ENCODE measurements around the gene CDK3. TPM values are rescaled to one million over a fixed set of nuclear protein-coding genes. Genes with fewer than 3 reads are reported as not detected.

The CDK3 gene
- total and polyA plus RNA-seq, 12 donors = 0.74 to 56.7 (median 5.5) TPM; not detected in 3

GRCh38 chr17:76051561-76051960 is 50.9 kb downstream of the CDK3 start:
- no peak for DNase-seq
- H3K27ac ChIP-seq = no peak overlapping the region
- no peaks in the 10 kb centered on the region for H3K4me1 ChIP-seq (replicated peaks in 1 of 2)
- H3K27me3 ChIP-seq = no peaks in the 10 kb centered on the region
- 85 to 89% (median 89%) methylated on average over 6 of the region's 6 CpGs for WGBS, 4 donors
- no peak for TF ChIP-seq POLR2A (IDR thresholded peaks at IDR 0.05)
- TF ChIP-seq, protein P1, sequence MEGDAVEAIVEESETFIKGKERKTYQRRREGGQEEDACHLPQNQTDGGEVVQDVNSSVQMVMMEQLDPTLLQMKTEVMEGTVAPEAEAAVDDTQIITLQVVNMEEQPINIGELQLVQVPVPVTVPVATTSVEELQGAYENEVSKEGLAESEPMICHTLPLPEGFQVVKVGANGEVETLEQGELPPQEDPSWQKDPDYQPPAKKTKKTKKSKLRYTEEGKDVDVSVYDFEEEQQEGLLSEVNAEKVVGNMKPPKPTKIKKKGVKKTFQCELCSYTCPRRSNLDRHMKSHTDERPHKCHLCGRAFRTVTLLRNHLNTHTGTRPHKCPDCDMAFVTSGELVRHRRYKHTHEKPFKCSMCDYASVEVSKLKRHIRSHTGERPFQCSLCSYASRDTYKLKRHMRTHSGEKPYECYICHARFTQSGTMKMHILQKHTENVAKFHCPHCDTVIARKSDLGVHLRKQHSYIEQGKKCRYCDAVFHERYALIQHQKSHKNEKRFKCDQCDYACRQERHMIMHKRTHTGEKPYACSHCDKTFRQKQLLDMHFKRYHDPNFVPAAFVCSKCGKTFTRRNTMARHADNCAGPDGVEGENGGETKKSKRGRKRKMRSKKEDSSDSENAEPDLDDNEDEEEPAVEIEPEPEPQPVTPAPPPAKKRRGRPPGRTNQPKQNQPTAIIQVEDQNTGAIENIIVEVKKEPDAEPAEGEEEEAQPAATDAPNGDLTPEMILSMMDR (IDR thresholded peaks at IDR 0.05) = no peak
- no peak overlapping the region for H3K4me3 ChIP-seq
- peaks cover 0 to 93% of the 10 kb centered on the region in 2 donors for H3K36me3 ChIP-seq (replicated peaks in 1 of 2)
- intact Hi-C loops (cut with DNase I) = no loop called here
- no peaks in the 10 kb centered on the region for H3K9me3 ChIP-seq (replicated peaks in 1 of 3)

GRCh38 chr17:76053246-76054111 is 52.8 kb downstream of the CDK3 start:
- intact Hi-C loops (cut with DNase I) = no loop called here
- DNase-seq = no peak
- Histone ChIP-seq H3K4me1 (replicated peaks in 1 of 2) (no peaks in the 10 kb centered on the region), H3K27me3 (no peaks in the 10 kb centered on the region), H3K9me3 (replicated peaks in 1 of 3) (no peaks in the 10 kb centered on the region), H3K27ac (no peak overlapping the region), H3K36me3 (replicated peaks in 1 of 2) (peaks cover 0 to 93% of the 10 kb centered on the region in 2 donors), H3K4me3 (no peak overlapping the region)
- TF ChIP-seq POLR2A (IDR thresholded peaks at IDR 0.05) = no peak
- TF ChIP-seq, protein P1 (IDR thresholded peaks at IDR 0.05) = no peak
- 78 to 85% (median 81%) methylated on average over 17 of the region's 17 CpGs for WGBS, 4 donors

GRCh38 chr17:76054112-76054476 is 53.4 kb downstream of the CDK3 start:
- intact Hi-C loops (cut with DNase I) = no loop called here
- peaks cover 0 to 93% of the 10 kb centered on the region in 2 donors for H3K36me3 ChIP-seq (replicated peaks in 1 of 2)
- H3K4me3 ChIP-seq = no peak overlapping the region
- H3K9me3 ChIP-seq (replicated peaks in 1 of 3) = no peaks in the 10 kb centered on the region
- no peak for DNase-seq
- H3K27ac ChIP-seq = no peak overlapping the region
- H3K4me1 ChIP-seq (replicated peaks in 1 of 2) = no peaks in the 10 kb centered on the region
- WGBS, 4 donors = 96 to 100% (median 97%) methylated on average over 4 of the region's 4 CpGs
- TF ChIP-seq POLR2A (IDR thresholded peaks at IDR 0.05) = no peak
- TF ChIP-seq, protein P1 (IDR thresholded peaks at IDR 0.05) = no peak
- H3K27me3 ChIP-seq = no peaks in the 10 kb centered on the region

Other genes with a start within 250 kb of the CDK3 start
- gene GALK1, start 235.7 kb upstream of the CDK3 start, total RNA-seq = 10 to 100 TPM; 13.9 to 47.3 (median 24.7) TPM
- gene GALK1, start 235.7 kb upstream of the CDK3 start, polyA plus RNA-seq = 10 to 100 TPM in 2 of 3 donors, 1 to 10 TPM in 1; 1.4 to 39.1 (median 37.2) TPM
- 10 to 100 TPM; 15.1 to 35.5 (median 25.5) TPM for gene UNK, start 216.0 kb upstream of the CDK3 start, total RNA-seq
- gene UNK, start 216.0 kb upstream of the CDK3 start, polyA plus RNA-seq = 10 to 100 TPM; 13.6 to 45.9 (median 19.0) TPM
- gene UNC13D, start 156.5 kb upstream of the CDK3 start, total RNA-seq = 10 to 100 TPM in 7 of 9 donors, 1 to 10 TPM in 2; 3.0 to 28.1 (median 12.9) TPM
- gene UNC13D, start 156.5 kb upstream of the CDK3 start, polyA plus RNA-seq = 10 to 100 TPM in 2 of 3 donors, 1 to 10 TPM in 1; 6.6 to 47.5 (median 21.5) TPM
- gene WBP2, start 145.5 kb upstream of the CDK3 start, total RNA-seq = 100 to 1,000 TPM in 8 of 9 donors, 10 to 100 TPM in 1; 60.4 to 292 (median 193) TPM
- gene WBP2, start 145.5 kb upstream of the CDK3 start, polyA plus RNA-seq = 100 to 1,000 TPM; 205 to 258 (median 258) TPM
- 10 to 100 TPM in 7 of 9 donors, 1 to 10 TPM in 2; 2.8 to 66.1 (median 23.4) TPM for gene TRIM47, start 122.3 kb upstream of the CDK3 start, total RNA-seq
- gene TRIM47, start 122.3 kb upstream of the CDK3 start, polyA plus RNA-seq = 10 to 100 TPM in 2 of 3 donors, 1 to 10 TPM in 1; 6.0 to 42.5 (median 36.5) TPM
- 10 to 100 TPM in 7 of 9 donors, 1 to 10 TPM in 2; 6.5 to 46.9 (median 18.6) TPM for gene TRIM65, start 103.9 kb upstream of the CDK3 start, total RNA-seq
- gene TRIM65, start 103.9 kb upstream of the CDK3 start, polyA plus RNA-seq = 10 to 100 TPM in 1 of 3 donors, 1 to 10 TPM in 2; 4.1 to 16.7 (median 5.0) TPM
- gene MRPL38, start 96.0 kb upstream of the CDK3 start, total RNA-seq = 100 to 1,000 TPM in 4 of 9 donors, 10 to 100 TPM in 5; 36.7 to 153 (median 64.2) TPM
- gene MRPL38, start 96.0 kb upstream of the CDK3 start, polyA plus RNA-seq = 100 to 1,000 TPM in 2 of 3 donors, 10 to 100 TPM in 1; 60.3 to 214 (median 187) TPM
- 10 to 100 TPM in 8 of 9 donors, 1 to 10 TPM in 1; 4.9 to 87.6 (median 15.3) TPM for gene FBF1, start 59.8 kb upstream of the CDK3 start, total RNA-seq
- 10 to 100 TPM in 2 of 3 donors, 1 to 10 TPM in 1; 3.1 to 68.9 (median 26.7) TPM for gene FBF1, start 59.8 kb upstream of the CDK3 start, polyA plus RNA-seq
- gene ACOX1, start 21.7 kb upstream of the CDK3 start, total RNA-seq = 100 to 1,000 TPM in 2 of 9 donors, 10 to 100 TPM in 7; 60.3 to 109 (median 81.6) TPM
- gene ACOX1, start 21.7 kb upstream of the CDK3 start, polyA plus RNA-seq = 10 to 100 TPM; 28.9 to 40.3 (median 35.3) TPM
- 10 to 100 TPM; 15.3 to 27.7 (median 25.3) TPM for gene TEN1, start 21.6 kb upstream of the CDK3 start, total RNA-seq
- 10 to 100 TPM in 2 of 3 donors, 1 to 10 TPM in 1; 8.7 to 40.0 (median 33.8) TPM for gene TEN1, start 21.6 kb upstream of the CDK3 start, polyA plus RNA-seq
- 1 to 10 TPM in 1 of 9 donors, under 1 TPM in 6, not detected in 2; under 0.01 to 1.8 (median 0.27) TPM for gene EVPL, start 26.5 kb downstream of the CDK3 start, total RNA-seq
- gene EVPL, start 26.5 kb downstream of the CDK3 start, polyA plus RNA-seq = under 1 TPM; 0.02 to 0.64 (median 0.61) TPM
- gene SRP68, start 71.7 kb downstream of the CDK3 start, total RNA-seq = 100 to 1,000 TPM in 1 of 9 donors, 10 to 100 TPM in 8; 20.3 to 113 (median 42.9) TPM
- gene SRP68, start 71.7 kb downstream of the CDK3 start, polyA plus RNA-seq = 100 to 1,000 TPM in 1 of 3 donors, 10 to 100 TPM in 2; 33.1 to 129 (median 35.9) TPM
- gene GALR2, start 73.9 kb downstream of the CDK3 start, total RNA-seq = not detected
- under 1 TPM in 1 of 3 donors, not detected in 2; 0.27 TPM for gene GALR2, start 73.9 kb downstream of the CDK3 start, polyA plus RNA-seq
- under 1 TPM in 3 of 9 donors, not detected in 6; 0.06 to 0.19 (median 0.13) TPM for gene ZACN, start 78.3 kb downstream of the CDK3 start, total RNA-seq
- gene ZACN, start 78.3 kb downstream of the CDK3 start, polyA plus RNA-seq = 1 to 10 TPM in 2 of 3 donors, not detected in 1; 3.1 to 3.3 TPM
- 100 to 1,000 TPM in 5 of 9 donors, 10 to 100 TPM in 4; 65.7 to 145 (median 102) TPM for gene EXOC7, start 102.9 kb downstream of the CDK3 start, total RNA-seq
- 100 to 1,000 TPM in 1 of 3 donors, 10 to 100 TPM in 2; 70.0 to 115 (median 89.5) TPM for gene EXOC7, start 102.9 kb downstream of the CDK3 start, polyA plus RNA-seq
- gene FOXJ1, start 140.4 kb downstream of the CDK3 start, total RNA-seq = under 1 TPM in 2 of 9 donors, not detected in 7; 0.06 to 0.18 TPM
- under 1 TPM in 1 of 3 donors, not detected in 2; 0.07 TPM for gene FOXJ1, start 140.4 kb downstream of the CDK3 start, polyA plus RNA-seq
- 1 to 10 TPM; 2.3 to 6.1 (median 4.7) TPM for gene RNF157, start 239.6 kb downstream of the CDK3 start, total RNA-seq
- 1 to 10 TPM; 3.0 to 4.7 (median 4.1) TPM for gene RNF157, start 239.6 kb downstream of the CDK3 start, polyA plus RNA-seq

Data from adrenal gland (tissue), 12 donors.